ENCODE measurements around the gene CELSR2.
"Not testable (repeated sequence)": the region's sequence is repeated elsewhere in the genome, so short reads cannot be mapped to it uniquely, and the experiment has no call there.

The CELSR2 gene

DNA sequence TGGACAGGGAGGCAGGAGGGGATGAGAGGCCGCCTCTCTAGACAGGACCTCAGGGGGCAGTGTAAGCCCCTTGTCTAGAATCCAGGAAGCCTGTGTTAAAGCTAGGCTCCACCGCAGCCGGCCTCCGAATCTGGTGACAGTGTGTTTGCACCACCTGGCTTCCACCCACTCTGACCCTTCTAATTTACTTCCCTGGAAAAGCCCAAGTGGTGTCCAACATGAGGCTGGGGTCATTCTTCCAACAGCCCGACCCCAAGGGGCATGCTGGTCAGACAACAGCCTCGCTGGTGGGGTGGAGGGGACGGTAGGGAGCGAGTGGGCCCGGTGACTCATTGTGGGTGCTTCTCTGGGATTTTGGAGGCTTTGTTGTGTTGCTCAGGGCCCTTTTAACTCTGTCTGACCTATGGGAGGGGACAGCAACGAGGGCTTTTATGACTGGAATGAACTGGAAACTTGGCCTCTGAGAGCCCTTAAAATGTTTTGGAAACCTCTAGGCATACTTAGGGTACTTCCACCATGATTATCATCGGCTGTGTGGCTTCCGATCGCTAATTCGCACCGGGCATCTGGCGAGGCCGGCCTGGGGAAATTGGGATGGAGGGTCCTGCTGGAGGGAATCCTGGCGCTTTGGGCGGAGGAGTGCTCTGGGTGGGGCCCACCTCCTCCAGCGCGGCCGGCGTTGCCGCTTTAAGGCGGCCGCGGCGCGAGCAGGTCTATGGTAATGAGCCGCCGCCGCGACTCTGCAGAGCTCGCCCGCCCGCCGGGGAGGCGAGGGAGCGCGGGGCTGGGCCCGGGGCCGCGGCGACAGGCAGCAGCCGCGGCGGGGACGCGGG, at the start of gene CELSR2:
Gene CELSR2, plus strand, starts transcription at position 743 of the 833 bp plus-strand sequence. CDS start 541 bp downstream, outside the sequence.
- DNase-seq, result peak; percentile 30

GRCh38 chr1:109199710-109200109, 49.6 kb upstream of the CELSR2 start:
- no peak for DNase-seq

GRCh38 chr1:109201123-109201703, 48.1 kb upstream of the CELSR2 start:
- DNase-seq, result no peak

DNA sequence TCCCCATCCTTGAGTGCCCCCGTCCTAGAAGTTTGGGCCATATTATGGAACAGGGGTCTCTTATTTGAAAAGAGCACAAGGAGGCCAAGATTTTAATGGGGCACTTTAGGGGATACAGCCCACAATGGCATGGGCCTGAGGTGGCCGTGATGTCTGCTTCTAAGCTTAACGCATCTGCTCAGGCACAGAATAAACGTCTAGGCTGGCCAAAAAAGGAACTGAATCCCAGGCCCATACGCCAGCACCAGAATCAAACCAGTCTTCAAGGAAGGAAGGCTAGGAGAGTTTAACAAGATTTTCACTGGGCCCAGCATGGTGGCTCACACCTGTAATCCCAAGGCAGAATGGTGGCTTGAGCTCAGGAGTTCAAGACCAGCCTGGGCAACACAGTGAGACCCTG, 44.9 kb upstream of the CELSR2 start:
- no peak for DNase-seq

DNA sequence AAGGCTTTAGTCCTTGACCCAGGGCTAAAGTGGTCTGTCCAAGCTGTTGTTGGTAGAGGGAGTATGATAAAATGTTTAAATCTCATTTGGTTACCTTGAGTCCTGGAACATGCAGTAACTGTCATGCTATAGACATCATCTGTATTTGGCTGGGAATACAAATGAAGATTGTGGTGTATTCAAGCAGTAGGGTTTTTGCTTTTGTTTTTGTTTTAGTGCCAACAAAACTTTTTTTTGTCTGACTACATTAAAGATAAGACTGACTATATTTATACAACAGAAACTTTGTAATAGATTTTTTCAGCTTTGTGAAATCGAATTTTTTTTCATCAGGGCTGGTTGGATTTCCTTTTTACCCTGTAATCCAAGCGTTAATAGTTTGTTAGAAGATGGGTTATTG, 43.0 kb upstream of the CELSR2 start:
- no peak for DNase-seq

- no peak for DNase-seq
These were observed 41.8 kb upstream of the CELSR2 start for GRCh38 chr1:109207467-109208103.

- DNase-seq, result no peak
These were observed 40.9 kb upstream of the CELSR2 start for GRCh38 chr1:109208394-109208793.

DNA sequence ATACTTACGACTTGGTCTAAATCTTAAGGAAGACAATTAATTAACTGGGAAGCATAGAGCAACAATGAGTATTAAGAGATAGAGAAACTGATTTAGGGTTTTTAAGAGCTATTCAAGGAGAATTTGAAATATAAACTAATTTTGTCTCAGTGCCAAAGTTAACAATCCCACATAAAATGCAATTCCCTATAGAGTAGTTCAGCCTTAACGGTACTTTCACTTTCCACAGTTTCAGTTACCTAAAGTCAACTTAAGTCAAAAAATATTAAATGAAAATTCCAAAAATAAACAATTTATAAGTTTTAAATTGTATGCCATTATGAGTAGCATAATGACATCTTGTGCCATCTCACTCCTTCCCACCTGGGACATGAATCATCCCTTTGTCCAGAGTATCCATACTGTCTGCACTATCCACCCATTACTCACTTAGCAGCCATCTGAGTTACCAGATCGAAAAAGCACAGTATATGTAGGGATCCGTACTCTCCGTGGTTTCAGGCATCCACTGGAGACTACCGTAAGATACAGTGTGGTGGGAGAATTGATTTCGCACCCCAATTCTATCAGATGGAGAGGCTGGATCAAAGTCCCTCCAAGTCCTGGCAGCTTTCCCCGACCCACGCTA, 40.4 kb upstream of the CELSR2 start:
- DNase-seq, result no peak

GRCh38 chr1:109210058-109210457, 39.3 kb upstream of the CELSR2 start:
- no peak for DNase-seq

GRCh38 chr1:109213345-109213823, 36.0 kb upstream of the CELSR2 start:
- DNase-seq, result no peak

GRCh38 chr1:109213824-109214693, 35.3 kb upstream of the CELSR2 start, which contains the start of gene SARS1:
Gene SARS1, plus strand, starts transcription at chr1:109213918. Its CDS starts 75 bp downstream, at chr1:109213993.
- DNase-seq, result peak; percentile 83

GRCh38 chr1:109214695-109215623, 34.4 kb upstream of the CELSR2 start:
- peak; percentile 68 for DNase-seq

DNA sequence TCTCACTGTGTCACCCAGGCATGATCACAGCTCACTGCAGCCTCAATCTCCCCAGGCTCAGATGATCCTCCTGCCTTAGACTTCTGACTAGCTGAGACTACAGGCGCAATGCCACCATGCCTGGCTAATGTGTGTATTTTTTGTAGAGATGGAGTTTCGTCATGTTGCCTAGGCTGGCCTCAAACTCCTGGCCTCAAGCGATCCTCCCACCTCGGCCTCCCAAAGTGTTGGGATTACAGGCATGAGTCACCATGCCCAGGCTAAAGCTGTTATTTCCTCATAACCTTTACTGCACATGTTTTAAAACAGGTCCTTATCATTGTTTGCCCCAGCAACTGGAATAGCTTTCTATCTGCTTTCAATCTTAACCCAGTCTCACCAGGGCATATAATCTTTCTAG, 32.7 kb upstream of the CELSR2 start:
- DNase-seq, result no peak

DNA sequence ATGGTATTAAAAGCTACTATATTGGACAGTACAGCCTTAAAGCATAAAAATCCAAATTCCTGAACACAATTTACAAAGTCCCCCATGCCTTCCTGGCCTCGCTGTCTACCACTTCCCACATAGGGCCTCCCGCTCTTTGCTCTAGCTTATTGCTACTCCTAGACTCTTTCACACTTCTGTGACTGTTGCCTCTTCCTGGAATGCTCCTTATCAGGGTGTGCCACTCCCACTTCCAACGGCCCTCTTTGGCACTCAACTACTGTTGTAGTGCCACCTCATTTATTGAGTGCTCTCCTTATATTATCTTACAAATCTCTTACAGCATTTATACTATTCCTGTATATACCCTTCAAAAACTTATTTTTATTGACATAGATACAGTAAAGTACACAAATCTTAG, 30.8 kb upstream of the CELSR2 start:
- no peak for DNase-seq

- DNase-seq, result not testable (repeated sequence)
These were observed 28.1 kb upstream of the CELSR2 start for GRCh38 chr1:109221201-109221600.

DNA sequence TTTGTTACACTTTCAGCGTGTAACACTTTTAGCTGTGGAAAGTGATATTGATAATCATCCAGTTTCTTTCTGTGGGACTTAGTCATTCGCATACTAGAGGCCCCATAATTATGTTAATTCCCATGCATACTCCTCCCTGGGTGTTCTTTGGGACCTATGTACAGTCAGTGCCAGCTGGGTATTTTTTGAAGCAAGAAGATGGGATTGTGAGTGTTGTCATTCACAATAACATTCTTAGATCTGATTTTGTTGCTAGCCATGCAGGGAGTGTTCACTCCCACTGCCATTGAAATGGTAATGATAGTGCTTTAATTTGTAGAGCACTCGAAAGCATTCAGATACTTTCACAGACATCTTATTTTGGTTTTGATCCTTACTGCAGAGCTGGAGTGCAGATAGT, 24.0 kb upstream of the CELSR2 start:
- DNase-seq, result no peak

- no peak for DNase-seq
These were observed 23.5 kb upstream of the CELSR2 start for GRCh38 chr1:109225711-109226445.

DNA sequence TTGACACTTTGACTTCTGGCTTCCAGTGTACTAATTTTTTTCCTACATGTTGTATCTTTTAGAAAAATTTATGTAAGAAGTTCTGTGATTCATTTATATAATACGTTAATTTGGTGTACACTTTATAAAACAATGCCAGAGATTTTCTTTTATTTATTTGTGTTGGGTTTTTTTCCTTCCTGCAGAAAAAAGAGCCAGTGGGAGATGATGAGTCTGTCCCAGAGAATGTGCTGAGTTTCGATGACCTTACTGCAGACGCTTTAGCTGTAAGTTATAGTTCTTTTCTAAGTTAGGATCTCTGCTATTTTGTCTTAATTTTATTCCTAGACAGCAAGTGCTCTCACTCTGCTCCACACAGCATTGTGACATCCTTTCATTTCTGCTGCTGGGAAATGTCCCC, 21.2 kb upstream of the CELSR2 start:
- DNase-seq, result no peak

GRCh38 chr1:109229531-109230127, 19.7 kb upstream of the CELSR2 start:
- DNase-seq, result no peak

GRCh38 chr1:109231066-109231465, 18.3 kb upstream of the CELSR2 start:
- no peak for DNase-seq

All from DMS79 (cell line).